Measurements from ENCODE around the gene KCTD10. TPM values are rescaled to one million over a fixed set of nuclear protein-coding genes. Genes with fewer than 3 reads are reported as not detected.

The KCTD10 gene
- total RNA-seq, 6 donors from 2014 or later = 50.6 to 70.2 (median 63.0) TPM

DNA sequence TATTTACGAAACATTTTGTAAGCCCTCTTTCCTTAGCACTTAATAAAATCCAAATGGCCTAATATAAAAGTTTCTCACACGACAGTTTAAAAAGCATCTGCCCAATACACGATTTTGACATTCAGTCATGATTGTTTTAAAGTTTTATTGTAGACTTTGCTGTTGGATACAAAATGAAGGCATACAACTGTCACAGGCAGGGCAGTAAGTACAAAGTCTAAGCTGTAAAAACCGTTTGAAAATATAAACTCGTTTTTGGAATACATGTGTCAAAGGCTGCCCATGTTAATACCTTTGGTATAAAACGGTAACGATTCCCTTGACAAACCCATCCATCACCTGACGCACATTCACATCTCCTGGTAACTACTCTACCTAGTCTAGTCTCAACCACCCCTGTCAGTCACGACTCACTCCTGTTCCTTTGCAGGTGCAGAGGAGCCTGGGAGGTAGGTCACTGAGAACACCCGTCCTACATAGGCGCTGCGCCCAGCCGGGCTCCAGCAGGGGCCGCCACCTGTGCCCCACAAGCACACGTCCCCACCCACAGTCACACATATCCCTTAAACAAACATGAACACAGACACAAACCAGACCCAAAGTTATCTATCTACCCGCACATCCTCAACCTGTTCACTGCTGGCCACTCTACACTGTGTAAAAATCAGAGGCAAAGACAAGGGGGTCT, 27.1 kb downstream of the KCTD10 start:
- Histone ChIP-seq H3K4me1 (peaks cover 0 to 15% (median 5%) of the 10 kb centered on the region in 4 donors), H3K27ac (no peak overlapping the region), H3K27me3 (no peaks in the 10 kb centered on the region), H3K4me3 (no peak overlapping the region), H3K36me3 (peaks cover 11 to 98% (median 58%) of the 10 kb centered on the region in 4 donors), H3K9me3 (no peaks in the 10 kb centered on the region)
- peak in 1 of 2 donors; percentile 47 for DNase-seq
- WGBS, 2 donors = 86 to 87% methylated on average over 16 of the region's 16 CpGs
- TF ChIP-seq POLR2A (IDR thresholded peaks at IDR 0.05) (no peak), POLR2AphosphoS5 (IDR thresholded peaks at IDR 0.05) (no peak), EP300 (IDR thresholded peaks at IDR 0.05) (no peak)
- TF ChIP-seq, protein P1, sequence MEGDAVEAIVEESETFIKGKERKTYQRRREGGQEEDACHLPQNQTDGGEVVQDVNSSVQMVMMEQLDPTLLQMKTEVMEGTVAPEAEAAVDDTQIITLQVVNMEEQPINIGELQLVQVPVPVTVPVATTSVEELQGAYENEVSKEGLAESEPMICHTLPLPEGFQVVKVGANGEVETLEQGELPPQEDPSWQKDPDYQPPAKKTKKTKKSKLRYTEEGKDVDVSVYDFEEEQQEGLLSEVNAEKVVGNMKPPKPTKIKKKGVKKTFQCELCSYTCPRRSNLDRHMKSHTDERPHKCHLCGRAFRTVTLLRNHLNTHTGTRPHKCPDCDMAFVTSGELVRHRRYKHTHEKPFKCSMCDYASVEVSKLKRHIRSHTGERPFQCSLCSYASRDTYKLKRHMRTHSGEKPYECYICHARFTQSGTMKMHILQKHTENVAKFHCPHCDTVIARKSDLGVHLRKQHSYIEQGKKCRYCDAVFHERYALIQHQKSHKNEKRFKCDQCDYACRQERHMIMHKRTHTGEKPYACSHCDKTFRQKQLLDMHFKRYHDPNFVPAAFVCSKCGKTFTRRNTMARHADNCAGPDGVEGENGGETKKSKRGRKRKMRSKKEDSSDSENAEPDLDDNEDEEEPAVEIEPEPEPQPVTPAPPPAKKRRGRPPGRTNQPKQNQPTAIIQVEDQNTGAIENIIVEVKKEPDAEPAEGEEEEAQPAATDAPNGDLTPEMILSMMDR (IDR thresholded peaks at IDR 0.05) = no peak
- no peak for ATAC-seq (ENCODE audit: low FRiP score in 2 of 2)

DNA sequence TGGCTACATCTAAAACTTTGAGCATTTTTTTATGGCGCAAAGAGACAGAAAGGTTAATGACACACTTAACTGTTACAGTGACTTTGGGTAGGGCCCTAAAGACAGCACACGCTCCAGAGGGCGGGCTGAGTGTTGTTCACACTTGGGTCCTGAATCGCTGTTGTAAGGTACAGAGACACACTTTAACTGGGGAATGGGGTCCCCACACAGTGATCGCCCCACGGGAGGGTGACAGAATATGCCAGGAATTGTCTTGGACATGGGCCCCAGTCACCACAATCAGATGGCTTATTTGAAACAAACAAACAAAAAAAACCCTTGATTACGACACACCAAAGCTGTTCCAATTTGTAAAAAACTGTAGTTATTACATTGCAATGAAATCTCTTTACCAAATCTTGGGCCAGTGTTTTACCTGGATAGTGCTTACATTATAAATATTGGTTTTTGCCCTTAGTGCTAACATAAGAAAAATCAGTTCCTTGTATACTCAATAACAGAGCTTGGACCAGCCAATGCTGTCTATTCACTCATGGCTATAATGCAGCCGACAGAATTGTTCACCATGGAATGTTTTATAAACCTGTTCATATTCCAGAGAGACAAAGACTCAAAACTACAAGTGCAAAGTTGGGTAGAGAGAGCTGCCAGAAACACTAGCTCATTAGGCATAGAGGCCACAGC, 28.3 kb downstream of the KCTD10 start:
- H3K4me3 ChIP-seq = no peak overlapping the region
- no peaks in the 10 kb centered on the region for H3K27me3 ChIP-seq
- peaks cover 0 to 21% (median 16%) of the 10 kb centered on the region in 4 donors for H3K4me1 ChIP-seq
- TF ChIP-seq POLR2AphosphoS5 (IDR thresholded peaks at IDR 0.05) = no peak
- H3K27ac ChIP-seq = no peak overlapping the region
- WGBS, 2 donors = 87 to 90% methylated on average over 8 of the region's 8 CpGs
- ATAC-seq (ENCODE audit: low FRiP score in 2 of 2) (no peak), DNase-seq (no peak)
- no peaks in the 10 kb centered on the region for H3K9me3 ChIP-seq
- peaks cover 7 to 97% (median 47%) of the 10 kb centered on the region in 4 donors for H3K36me3 ChIP-seq

DNA sequence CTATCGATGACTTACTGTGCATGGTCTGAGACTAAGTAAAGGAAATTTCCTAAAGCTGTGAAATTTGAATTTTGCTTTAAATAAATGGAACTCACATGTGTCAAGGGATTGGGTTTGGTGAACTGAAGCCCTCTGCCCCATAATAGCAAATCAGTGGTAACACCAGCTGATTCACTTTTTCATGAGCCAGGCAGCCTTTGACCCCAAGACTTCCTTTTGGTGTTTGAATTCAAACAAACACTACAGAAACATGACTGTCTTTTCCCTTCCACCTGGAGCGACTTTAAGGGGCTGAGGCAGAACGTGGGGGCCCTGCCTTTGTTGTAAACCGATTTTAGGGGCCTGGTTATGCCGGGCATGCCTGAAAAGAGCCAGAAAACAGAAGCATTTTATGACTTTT, 28.8 kb downstream of the KCTD10 start:
- H3K36me3 ChIP-seq = peaks cover 6 to 91% (median 41%) of the 10 kb centered on the region in 4 donors
- no peak overlapping the region for H3K27ac ChIP-seq
- H3K9me3 ChIP-seq = no peaks in the 10 kb centered on the region
- H3K27me3 ChIP-seq = no peaks in the 10 kb centered on the region
- H3K4me1 ChIP-seq = peaks cover 0 to 24% (median 19%) of the 10 kb centered on the region in 4 donors
- H3K4me3 ChIP-seq = no peak overlapping the region
- ATAC-seq (ENCODE audit: low FRiP score in 2 of 2) (no peak), DNase-seq (no peak)
- WGBS, 2 donors = 66 to 76% methylated on average over 5 of the region's 5 CpGs
- TF ChIP-seq, protein P1 (IDR thresholded peaks at IDR 0.05) = no peak
- no peak for TF ChIP-seq POLR2AphosphoS5 (IDR thresholded peaks at IDR 0.05)
- no peak for TF ChIP-seq EP300 (IDR thresholded peaks at IDR 0.05)
- no peak for TF ChIP-seq POLR2A (IDR thresholded peaks at IDR 0.05)

DNA sequence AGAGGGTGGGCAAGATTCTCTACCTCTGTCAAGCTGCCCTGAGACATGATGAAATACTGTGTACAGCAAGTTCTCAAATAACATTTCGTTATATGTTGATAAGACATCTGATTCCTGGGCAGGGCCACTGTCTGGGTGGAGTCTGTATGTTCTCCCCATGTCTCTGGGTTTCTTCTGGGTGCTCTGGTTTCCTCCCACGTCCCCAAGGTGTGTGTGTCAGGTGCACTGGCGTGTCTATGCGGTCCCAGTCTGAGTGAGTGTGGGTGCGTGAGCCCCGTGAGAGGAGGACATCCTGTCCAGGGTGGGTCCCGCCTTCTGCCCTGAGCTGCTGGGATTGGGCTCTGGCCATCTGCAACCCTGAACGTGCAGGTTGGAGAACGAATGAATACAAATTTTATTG, 29.6 kb downstream of the KCTD10 start:
- no peaks in the 10 kb centered on the region for H3K27me3 ChIP-seq
- no peak overlapping the region for H3K27ac ChIP-seq
- H3K4me3 ChIP-seq = no peak overlapping the region
- H3K9me3 ChIP-seq = no peaks in the 10 kb centered on the region
- peaks cover 0 to 24% (median 19%) of the 10 kb centered on the region in 4 donors for H3K4me1 ChIP-seq
- H3K36me3 ChIP-seq = peaks cover 3 to 83% (median 34%) of the 10 kb centered on the region in 4 donors
- ATAC-seq (ENCODE audit: low FRiP score in 2 of 2) = no peak
- DNase-seq = no peak
- TF ChIP-seq POLR2AphosphoS5 (IDR thresholded peaks at IDR 0.05) = no peak
- TF ChIP-seq POLR2A (IDR thresholded peaks at IDR 0.05) = no peak
- TF ChIP-seq, protein P1 (IDR thresholded peaks at IDR 0.05) = no peak
- TF ChIP-seq EP300 (IDR thresholded peaks at IDR 0.05) = no peak
- 76 to 83% methylated on average over 9 of the region's 9 CpGs for WGBS, 2 donors

DNA sequence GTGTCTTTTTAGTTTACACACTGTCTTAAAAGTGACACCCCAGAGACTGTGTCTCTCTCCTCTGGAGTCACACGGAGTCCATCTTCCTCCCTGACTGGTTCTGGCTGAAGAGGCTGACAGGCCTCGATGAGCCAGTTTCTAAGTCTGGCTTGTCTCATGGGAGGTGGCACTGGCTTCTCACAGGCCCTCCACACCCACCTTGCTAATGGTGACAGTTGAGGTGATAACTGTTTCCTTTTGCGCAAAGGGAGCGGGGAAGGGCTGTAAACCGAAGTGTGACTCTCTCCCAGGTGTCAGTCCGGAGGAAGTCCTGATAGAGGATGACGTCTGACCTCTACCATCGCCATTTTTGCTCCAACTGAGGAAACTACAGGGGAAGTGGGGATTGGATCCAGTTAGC, 30.2 kb downstream of the KCTD10 start:
- WGBS, 2 donors = 88 to 92% methylated on average over 8 of the region's 8 CpGs
- TF ChIP-seq POLR2A (IDR thresholded peaks at IDR 0.05) (no peak), POLR2AphosphoS5 (IDR thresholded peaks at IDR 0.05) (no peak), EP300 (IDR thresholded peaks at IDR 0.05) (no peak)
- TF ChIP-seq, protein P1 (IDR thresholded peaks at IDR 0.05) = no peak
- Histone ChIP-seq H3K9me3 (no peaks in the 10 kb centered on the region), H3K27me3 (no peaks in the 10 kb centered on the region), H3K4me1 (peaks cover 0 to 24% (median 19%) of the 10 kb centered on the region in 4 donors), H3K27ac (no peak overlapping the region), H3K4me3 (no peak overlapping the region), H3K36me3 (peaks cover 3 to 77% (median 29%) of the 10 kb centered on the region in 4 donors)
- no peak for ATAC-seq (ENCODE audit: low FRiP score in 2 of 2)
- DNase-seq = no peak
